ENCODE results near the gene FAM219B.

DNA sequence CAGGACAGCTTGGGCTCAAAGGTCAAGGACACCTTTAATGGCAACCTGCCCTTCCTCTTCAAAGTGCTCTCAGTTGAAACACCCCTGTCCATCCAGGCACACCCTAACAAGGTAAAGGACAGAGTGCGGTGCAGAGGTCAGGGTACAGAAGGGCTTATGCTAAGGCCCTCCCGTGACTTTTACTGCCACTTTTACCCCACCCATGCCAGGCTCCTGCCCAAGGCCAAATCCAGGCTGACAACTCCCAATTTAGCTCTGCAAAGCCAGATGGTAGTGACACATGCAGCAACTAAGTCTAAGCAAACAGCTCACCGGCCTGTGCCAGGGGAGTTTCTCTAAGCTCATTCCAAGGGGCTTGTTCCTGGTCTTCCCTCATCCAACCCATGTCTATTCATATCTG is 15.2 kb downstream of the FAM219B start:
- no peak for TF ChIP-seq POLR2AphosphoS5 (IDR thresholded peaks at IDR 0.05)
- TF ChIP-seq CTCF (IDR thresholded peaks at IDR 0.05) = no peak
- TF ChIP-seq EP300 (IDR thresholded peaks at IDR 0.05) = no peak
